Effector memory CD4-positive, alpha-beta T cell (primary cell): ENCODE results near the gene SCARB1.

Experiments used
- DNase-seq, 3 donors: peaks; one replicate each; pipeline ENCODE4 v3.0.0-alpha.2; 2020
- H3K27ac ChIP-seq: 2 replicates; pipeline ENCODE4 v1.7.0; 2013; ENCODE audit warnings: mild to moderate bottlenecking, low read length, moderate library complexity; ENCODE audit not compliant: insufficient read depth, poor library complexity, severe bottlenecking
- H3K27me3 ChIP-seq: replicated peaks from 2 replicates; pipeline ENCODE4 v1.7.0; 2013; ENCODE audit warnings: mild to moderate bottlenecking, low read length; ENCODE audit not compliant: insufficient read depth, control insufficient read depth, poor library complexity, severe bottlenecking
- H3K36me3 ChIP-seq: 2 replicates; pipeline ENCODE4 v1.7.0; 2013; ENCODE audit warnings: mild to moderate bottlenecking, low read length, moderate library complexity; ENCODE audit not compliant: control insufficient read depth, insufficient read depth
- H3K4me1 ChIP-seq: 2 replicates; pipeline ENCODE4 v1.7.0; 2013; ENCODE audit warnings: low read length, mild to moderate bottlenecking; ENCODE audit not compliant: control insufficient read depth, insufficient read depth, poor library complexity, severe bottlenecking
- H3K4me3 ChIP-seq: 2 replicates; pipeline ENCODE4 v1.7.0; 2013; ENCODE audit warnings: low read length, low read depth, mild to moderate bottlenecking; ENCODE audit not compliant: insufficient read depth, poor library complexity, severe bottlenecking
- H3K9me3 ChIP-seq: 2 replicates; pipeline ENCODE4 v1.7.0; 2013; ENCODE audit warnings: mild to moderate bottlenecking, low read length, moderate library complexity; ENCODE audit not compliant: control insufficient read depth

Gene SCARB1

GRCh38 chr12:124842800-124843510, 20.7 kb downstream of the SCARB1 start:
- no peaks in the 10 kb centered on the region for H3K4me1 ChIP-seq
- no peak overlapping the region for H3K27ac ChIP-seq
- no peak overlapping the region for H3K4me3 ChIP-seq
- no peaks in the 10 kb centered on the region for H3K27me3 ChIP-seq
- no peaks in the 10 kb centered on the region for H3K36me3 ChIP-seq
- no peaks in the 10 kb centered on the region for H3K9me3 ChIP-seq
- no peak for DNase-seq

GRCh38 chr12:124842073-124842749, 21.5 kb downstream of the SCARB1 start:
- no peak for DNase-seq
- no peak overlapping the region for H3K27ac ChIP-seq

GRCh38 chr12:124841558-124841945, 22.1 kb downstream of the SCARB1 start:
- no peak for DNase-seq
- Histone ChIP-seq H3K36me3 (no peaks in the 10 kb centered on the region), H3K27ac (no peak overlapping the region), H3K4me3 (no peak overlapping the region), H3K27me3 (no peaks in the 10 kb centered on the region), H3K4me1 (no peaks in the 10 kb centered on the region), H3K9me3 (no peaks in the 10 kb centered on the region)

More at GRCh38 chr12:124842073-124842749, 21.5 kb downstream of the SCARB1 start:
- no peaks in the 10 kb centered on the region for H3K4me1 ChIP-seq
- no peaks in the 10 kb centered on the region for H3K27me3 ChIP-seq
- no peaks in the 10 kb centered on the region for H3K9me3 ChIP-seq
- no peaks in the 10 kb centered on the region for H3K36me3 ChIP-seq
- H3K4me3 ChIP-seq, result no peak overlapping the region

- H3K27me3 ChIP-seq, result no peaks in the 10 kb centered on the region
- no peak overlapping the region for H3K27ac ChIP-seq
- no peaks in the 10 kb centered on the region for H3K36me3 ChIP-seq
- no peak overlapping the region for H3K4me3 ChIP-seq
- DNase-seq, result no peak
- no peaks in the 10 kb centered on the region for H3K9me3 ChIP-seq
- no peaks in the 10 kb centered on the region for H3K4me1 ChIP-seq
These were observed 25.5 kb downstream of the SCARB1 start for GRCh38 chr12:124837958-124838803.

- no peaks in the 10 kb centered on the region for H3K36me3 ChIP-seq
- no peaks in the 10 kb centered on the region for H3K4me1 ChIP-seq
- no peak overlapping the region for H3K4me3 ChIP-seq
- no peak for DNase-seq
- H3K27me3 ChIP-seq, result no peaks in the 10 kb centered on the region
- no peak overlapping the region for H3K27ac ChIP-seq
- no peaks in the 10 kb centered on the region for H3K9me3 ChIP-seq
These were observed 26.3 kb downstream of the SCARB1 start for GRCh38 chr12:124837249-124837897.

- H3K9me3 ChIP-seq, result no peaks in the 10 kb centered on the region
- H3K4me1 ChIP-seq, result no peaks in the 10 kb centered on the region
- no peaks in the 10 kb centered on the region for H3K36me3 ChIP-seq
- no peak for DNase-seq
- H3K27me3 ChIP-seq, result no peaks in the 10 kb centered on the region
- H3K4me3 ChIP-seq, result no peak overlapping the region
- H3K27ac ChIP-seq, result no peak overlapping the region
These were observed 26.9 kb downstream of the SCARB1 start for GRCh38 chr12:124836759-124837158.

- no peak for DNase-seq
- Histone ChIP-seq H3K4me1 (no peaks in the 10 kb centered on the region), H3K27me3 (no peaks in the 10 kb centered on the region), H3K36me3 (no peaks in the 10 kb centered on the region), H3K4me3 (no peak overlapping the region), H3K27ac (no peak overlapping the region), H3K9me3 (no peaks in the 10 kb centered on the region)
These were observed 27.8 kb downstream of the SCARB1 start for GRCh38 chr12:124835656-124836410.

- Histone ChIP-seq H3K4me3 (no peak overlapping the region), H3K9me3 (no peaks in the 10 kb centered on the region), H3K4me1 (no peaks in the 10 kb centered on the region), H3K27me3 (no peaks in the 10 kb centered on the region), H3K27ac (no peak overlapping the region), H3K36me3 (no peaks in the 10 kb centered on the region)
- no peak for DNase-seq
These were observed 28.8 kb downstream of the SCARB1 start for GRCh38 chr12:124834822-124835221.

GRCh38 chr12:124833693-124834122, 30.0 kb downstream of the SCARB1 start:
- H3K4me1 ChIP-seq, result no peaks in the 10 kb centered on the region
- no peak for DNase-seq
- H3K27ac ChIP-seq, result no peak overlapping the region
- no peak overlapping the region for H3K4me3 ChIP-seq
- no peaks in the 10 kb centered on the region for H3K36me3 ChIP-seq
- no peaks in the 10 kb centered on the region for H3K9me3 ChIP-seq
- H3K27me3 ChIP-seq, result no peaks in the 10 kb centered on the region
